GM19035 (cell line): ENCODE measurements around the gene SCNN1A.

Experiments
- ATAC-seq: cut with Tn5 transposase; IDR thresholded peaks from one replicate; pipeline ENCODE4 v1.9.1; 2021; ENCODE audit not compliant: unreplicated experiment

SCNN1A gene

DNA sequence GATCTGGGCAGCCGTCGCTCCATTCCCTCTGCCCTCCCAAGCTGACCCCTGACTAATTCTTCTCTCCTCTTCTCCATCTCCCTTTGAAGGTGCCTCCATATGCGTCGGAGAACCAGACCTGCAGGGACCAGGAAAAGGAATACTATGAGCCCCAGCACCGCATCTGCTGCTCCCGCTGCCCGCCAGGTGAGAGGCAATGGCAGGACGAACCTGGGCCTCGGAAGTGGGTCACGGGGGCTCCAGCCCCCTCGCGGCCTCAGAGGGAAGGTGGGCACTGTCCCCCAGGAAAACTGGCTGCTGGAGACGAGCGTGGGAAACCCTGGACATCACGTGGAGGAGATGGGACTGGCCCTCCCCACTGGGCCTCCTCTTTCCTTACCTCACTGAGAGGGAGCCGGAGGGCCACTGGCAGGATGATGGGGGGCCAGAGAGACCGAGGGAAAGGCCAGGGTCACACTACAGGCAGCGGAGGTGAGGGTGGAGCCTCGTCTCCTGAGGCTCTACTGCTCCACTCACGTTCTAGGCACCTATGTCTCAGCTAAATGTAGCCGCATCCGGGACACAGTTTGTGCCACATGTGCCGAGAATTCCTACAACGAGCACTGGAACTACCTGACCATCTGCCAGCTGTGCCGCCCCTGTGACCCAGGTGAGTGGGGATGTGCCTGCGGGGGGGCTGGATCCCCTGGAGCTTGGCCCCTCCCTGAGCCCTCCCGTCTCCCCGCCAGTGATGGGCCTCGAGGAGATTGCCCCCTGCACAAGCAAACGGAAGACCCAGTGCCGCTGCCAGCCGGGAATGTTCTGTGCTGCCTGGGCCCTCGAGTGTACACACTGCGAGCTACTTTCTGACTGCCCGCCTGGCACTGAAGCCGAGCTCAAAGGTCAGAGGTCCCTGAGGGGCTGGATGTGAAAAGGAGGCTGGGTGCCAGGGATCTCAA lies 9.4 kb upstream of the SCNN1A start:
- ATAC-seq = no peak

DNA sequence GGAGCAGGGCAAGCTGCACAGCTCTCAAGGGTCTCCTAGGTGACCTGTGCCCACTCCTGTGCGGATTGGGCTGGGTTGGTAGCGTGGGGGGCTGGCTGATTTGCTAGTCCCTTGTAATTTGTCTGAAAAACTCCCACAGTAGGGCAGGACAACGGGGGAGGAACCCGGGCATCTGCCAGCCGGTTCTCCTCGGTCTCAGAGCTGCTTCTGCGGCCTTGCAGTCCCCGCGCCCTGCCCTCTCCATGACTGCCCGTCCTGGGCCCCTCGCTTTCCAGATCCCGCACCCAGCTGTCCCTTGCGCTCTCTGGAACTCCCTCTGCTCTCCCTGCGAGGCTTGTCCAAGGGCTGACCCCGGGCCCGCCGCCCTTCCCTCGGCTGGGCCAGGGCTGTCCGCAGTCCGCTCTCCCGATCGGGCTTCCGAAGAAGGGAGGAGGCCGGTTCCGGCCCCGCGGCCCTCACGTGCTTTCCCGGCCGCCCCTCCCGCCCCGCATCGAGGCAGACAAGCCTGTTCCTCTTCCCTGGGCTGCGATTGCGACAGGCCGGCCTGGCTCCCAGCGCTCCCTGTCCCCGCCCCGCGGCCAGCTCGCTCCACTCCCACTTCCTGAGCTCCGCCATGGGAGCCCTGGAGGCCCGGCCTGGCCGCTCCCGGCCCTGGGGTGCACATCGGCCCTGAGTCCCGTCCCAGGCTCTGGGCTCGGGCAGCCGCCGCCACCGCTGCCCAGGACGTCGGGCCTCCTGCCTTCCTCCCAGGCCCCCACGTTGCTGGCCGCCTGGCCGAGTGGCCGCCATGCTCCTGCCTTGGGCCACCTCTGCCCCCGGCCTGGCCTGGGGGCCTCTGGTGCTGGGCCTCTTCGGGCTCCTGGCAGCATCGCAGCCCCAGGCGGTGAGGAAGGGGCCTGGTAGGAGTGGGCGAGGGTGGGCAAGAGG lies 8.5 kb upstream of the SCNN1A start, which contains the start of gene LTBR:
Gene LTBR (plus strand): TSS at position 591 of the 927 bp plus-strand sequence. CDS start 197 bp downstream, at position 788.
- no peak for ATAC-seq

DNA sequence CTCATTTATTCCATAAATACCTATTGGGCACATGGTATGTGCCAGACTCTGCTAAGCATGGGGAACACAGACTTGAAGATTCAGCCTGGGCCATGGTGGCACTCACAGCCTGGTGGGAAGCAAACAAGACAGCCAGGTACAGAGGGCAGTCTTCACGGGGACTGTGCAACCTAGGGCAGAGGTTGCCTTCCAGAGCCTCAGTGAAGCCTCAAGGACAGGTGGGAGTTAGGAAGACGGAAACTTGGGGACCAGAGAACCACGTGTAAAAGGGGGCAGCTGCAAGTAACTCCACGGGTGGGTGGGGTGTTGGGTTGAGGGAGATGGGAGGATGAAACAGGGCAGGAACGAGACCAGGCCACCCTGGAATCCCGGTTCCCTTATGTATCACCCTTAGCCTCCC lies 7.6 kb upstream of the SCNN1A start:
- ATAC-seq = no peak

DNA sequence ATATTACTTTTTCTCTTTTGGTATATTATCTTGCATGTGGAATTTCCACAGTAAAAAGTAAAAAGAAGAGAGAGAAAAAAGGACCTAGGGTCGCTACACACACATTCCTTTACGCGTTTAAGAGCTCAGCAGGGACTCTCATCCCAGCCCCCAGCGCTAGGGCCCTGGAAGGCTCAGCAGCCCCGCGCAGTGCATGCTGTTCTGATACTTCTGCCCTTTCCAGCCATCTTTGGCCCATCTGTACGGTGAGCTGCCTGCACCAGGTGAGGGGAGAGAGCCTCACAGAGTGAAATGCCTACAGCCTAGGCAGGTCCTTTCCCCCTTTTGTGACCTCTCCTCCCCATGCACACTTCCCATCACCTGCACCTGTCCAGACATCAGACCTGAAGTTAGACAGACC lies 7.0 kb upstream of the SCNN1A start:
- no peak for ATAC-seq

DNA sequence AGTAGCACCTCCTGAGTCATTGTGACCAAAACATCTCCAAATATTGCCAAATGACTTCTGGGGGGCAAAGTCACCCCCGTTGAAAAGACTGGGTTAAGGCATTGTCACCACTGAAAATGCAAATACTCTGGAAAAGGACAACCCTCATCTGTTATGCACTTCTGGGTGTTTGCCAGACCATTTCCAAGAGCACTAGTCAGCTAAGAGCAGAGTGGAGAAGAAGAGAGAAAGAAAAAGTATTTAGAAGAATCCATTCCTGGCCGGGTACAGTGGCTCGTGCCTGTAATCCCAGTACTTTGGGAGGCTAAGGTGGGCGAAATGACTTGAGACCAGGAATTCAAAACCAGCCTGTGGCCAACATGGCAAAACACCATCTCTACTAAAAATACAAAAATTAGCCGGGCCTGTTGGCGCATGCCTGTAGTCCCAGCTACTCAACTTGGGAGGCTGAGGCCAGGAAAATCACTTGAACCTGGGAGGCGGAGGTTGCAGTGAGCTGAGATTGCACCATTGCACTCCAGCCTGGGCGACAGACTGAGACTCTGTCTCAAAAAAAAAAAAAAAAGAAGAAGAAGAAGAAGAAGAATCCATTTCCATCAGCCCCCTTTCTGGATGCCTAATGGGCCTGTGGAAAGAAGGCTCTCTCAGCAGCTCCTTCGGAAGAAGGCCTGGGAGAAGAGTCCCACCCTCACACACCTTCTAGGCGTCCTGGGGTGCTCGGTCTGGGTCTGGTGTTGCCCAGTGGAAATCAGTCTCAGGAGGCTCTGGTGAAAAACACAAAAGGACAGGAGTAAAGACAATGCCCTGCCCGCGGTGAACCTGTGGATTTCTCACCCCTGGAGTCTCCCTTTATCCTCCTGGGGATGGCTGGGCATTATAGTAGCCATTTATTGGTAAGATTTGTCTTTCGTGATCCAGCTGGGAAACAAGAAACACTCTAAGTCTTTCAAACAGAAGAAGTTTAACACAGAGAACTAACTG lies 5.1 kb upstream of the SCNN1A start:
- ATAC-seq = no peak

DNA sequence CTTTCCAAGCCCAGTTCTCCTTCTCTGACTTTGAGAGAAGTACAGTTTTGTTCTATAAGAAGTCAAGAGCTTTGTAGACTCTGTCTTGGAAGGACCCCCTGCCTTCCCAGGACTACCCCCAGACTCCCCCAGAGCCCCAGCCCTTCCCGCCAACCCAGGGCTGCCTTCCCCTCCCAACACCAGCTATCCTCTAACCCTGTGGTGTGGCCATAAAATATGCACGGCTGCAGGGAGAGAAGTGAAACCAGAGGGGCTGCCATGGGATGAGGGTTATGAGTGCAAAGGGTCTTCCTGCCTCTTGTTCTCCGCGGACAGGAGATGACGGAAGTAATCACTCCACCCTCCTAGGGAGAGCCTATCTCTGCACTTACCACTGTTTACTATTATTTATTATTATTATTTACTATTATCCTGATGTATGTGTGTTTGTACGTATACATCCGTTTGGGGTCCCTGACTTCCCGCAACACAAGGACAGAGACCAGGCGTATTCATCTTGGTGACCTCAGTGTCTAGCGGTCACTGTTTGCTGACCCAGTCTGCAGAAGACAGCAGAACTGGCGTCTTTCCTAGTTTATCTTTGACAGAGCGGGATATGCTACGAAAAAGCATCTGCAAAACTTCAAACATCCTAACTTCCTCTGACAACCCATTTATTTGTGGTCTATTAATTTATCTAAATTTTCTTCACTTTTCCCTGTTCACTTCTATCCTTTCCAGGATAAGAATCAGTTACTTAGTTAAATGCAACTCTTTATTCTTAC lies 3.5 kb upstream of the SCNN1A start:
- no peak for ATAC-seq

DNA sequence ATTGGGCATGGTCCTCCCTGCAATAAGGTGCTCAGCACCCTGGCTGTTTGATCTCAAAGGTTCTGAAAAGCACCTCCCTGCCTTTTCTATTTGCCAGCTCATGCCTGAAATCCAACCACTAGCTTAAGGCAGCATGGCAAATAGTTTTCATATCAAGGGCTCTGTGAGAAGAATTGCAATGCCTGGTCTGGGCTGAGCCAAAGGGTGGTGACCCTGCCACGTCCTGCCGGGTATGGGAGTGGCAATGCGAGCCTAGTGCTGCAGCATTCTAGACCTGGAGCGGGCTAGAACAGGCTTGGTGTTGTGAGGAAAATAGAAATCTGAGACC lies 2.3 kb upstream of the SCNN1A start:
- ATAC-seq = no peak

DNA sequence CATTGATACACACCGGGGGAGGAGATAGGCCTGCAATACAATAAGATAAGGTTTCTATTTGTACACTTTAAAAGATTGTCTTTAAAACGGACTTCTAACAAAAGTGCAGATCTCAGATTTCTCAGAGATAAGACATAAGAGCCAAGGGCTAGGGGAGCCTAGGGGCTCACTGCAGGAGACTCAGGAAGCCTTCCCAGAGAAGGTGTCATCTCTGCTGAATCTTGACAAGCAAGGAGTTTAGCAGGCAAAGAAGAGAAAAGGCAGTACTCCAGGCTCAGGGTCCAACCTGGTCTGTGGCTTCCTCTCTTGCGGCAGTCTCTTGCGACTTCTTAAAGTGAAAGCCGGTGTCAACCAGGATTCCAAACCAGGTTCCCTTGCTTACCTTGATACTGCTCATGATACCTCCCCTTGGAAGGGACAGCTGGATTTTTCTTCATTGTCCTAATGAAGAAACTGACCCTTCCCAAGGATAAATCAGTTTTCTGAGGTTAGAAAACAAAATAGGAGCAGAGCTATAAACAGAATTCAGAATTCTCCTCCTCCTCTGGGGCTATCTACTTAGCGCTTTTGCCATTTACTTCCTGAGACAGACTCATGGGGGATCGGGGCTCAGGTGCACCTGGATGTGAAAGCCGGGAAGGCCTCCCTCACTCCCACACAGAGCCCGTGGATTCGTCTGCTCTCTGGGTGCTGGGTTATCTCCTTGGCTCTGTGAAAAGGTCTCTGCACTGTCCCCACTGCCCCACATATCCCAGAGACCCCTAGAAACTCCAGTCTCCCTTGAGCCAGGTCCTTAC lies 1.7 kb upstream of the SCNN1A start:
- no peak for ATAC-seq

DNA sequence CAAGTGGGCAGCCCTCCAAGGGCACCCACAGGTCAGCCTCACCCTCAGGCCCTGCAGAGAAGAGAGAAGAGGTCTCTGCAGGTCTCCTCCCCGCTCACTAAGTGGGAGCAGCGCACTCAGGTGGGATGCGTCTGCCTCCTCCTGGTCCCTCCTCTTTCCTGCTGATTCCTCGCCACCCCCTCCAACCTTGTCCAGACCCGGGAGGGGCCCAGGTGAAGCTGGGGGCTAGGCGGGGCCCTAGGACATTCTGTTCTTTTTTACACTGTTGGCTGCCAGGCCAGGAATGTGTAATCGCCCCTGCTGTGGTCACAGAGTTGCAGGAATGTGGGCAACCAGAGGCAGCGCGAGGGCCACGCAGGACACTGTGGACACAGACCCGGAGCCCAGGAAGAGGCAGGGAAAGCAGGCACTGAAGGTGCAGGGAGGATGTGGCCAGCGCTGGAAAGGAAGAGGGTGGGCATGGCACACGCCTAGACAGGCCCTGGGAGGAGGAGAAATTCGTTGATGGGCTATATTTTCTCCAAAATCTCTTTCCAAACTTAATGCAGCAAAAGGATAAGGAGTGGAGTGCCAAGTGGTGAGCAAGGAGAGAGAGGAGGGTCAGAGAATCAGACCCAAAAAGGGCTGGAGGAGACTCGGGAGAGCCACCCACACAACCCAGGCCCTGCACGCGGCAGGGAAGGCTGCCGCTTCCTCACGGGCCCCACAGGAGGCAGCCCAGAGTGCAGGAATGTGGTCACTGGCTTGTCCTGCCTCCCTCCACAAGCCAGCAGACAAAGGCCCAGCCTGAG lies 911 bp upstream of the SCNN1A start:
- ATAC-seq = no peak

DNA sequence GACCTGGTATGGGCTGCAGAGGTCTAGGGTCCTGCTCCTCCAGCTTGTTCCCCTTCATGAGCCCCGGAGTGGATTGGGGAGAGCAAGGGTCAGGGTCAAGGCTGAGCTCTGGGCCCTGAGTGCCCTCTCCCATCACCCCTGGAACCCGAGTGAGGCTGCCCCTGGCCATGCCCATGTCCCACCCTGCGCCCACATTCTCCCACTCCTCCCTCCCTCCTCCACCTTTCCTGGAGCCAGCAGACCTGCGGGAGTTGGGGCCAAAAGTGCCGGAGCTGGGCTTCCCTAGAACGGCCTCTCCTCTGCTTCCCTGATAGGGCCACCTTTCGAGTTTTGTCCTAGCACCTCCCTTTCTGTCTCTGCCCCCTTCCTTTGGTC lies 590 bp downstream of the SCNN1A start:
- no peak for ATAC-seq

DNA sequence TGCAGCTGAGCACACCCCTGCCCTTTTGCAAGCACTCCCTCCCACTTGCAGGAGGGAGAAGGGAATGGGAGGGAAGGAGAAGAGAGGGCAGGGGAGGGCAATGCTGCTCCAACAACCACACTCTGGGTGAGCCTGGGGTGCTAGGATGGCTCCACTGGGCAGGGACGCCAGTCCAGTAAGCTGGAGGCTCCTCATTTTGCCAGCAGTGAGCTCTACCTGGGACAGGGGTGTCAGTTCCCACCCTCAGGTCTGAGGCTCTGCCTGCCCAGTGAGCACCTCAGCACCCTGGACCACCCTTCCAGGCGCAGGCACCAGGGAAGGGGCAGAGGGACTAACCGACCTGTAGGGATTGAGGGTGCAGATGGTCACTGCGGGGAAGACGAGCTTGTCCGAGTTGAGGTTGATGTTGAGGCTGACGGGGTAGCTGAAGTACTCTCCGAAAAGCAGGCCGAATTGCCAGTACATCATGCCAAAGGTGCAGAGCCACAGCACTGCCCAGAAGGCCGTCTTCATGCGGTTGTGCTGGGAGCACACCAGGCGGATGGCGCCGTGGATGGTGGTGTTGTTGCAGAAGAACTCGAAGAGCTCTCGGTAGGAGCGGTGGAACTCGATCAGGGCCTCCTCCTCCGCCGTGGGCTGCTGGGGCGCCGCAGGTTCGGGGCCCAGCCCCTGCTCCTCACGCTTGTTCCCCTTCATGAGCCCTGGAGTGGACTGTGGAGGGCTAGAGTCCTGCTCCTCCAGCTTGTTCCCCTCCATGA lies 1.2 kb downstream of the SCNN1A start:
- no peak for ATAC-seq

DNA sequence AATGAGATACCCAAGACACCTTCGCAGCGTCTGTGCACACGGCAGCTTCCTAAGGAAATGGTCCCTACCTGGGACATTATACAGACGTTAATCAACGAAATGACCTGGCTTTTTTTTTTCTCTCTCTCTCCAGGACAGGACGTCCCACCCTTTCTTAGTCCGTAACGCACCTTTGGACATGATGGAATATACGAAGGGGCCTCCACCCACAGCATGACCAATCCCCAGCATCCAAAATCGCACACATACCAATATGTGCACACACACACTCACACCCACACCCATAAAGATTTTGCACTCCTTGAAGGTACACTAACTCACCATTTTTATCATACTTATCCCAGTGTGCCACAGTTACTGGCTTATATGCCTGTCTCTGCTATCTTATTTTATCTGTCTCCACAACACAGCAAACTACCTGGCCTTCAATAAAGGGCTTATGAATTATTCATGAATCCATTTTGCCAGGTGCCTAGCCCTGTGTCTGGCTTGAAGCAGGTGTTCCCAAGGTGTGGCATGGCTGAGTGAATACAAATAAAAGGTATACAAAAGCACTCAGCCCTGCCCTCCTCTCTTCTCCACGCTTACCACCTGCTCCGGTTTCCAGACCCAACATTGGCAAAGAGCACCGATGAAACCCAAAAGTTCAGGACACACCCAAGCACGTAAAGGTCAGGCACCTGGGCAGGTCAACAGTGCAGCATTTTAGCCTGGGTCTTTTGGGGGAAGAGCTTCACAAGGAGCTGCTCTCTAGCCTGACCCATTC lies 2.2 kb downstream of the SCNN1A start:
- no peak for ATAC-seq

DNA sequence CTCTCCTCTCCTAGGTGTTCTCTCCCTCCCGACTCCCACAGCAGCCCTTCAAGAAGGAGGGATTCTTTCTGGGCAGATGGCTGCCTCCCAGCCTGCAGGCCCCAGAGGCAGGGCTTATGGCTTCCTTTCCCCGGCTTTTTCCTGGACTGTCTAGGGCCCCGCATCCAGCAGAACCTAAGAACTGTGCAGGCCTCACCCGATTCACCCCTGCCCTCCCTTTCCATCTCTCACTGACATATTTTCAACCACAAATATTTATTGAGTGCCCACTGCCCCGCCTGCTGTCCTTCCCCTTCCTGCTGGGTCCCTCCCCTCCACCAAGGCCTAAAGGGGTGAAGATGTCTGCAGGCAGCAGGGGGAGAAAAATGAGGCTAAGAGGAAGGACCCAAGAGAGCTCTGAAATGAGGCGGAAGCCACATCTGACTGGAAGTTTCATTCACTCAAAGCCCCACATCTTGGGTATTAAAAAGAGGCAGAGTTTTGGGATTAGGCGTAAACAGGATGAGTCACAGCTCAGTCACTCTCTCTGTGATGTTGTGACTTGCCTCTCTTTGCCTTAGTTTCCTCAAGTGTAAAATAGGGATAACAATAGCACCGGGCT lies 2.9 kb downstream of the SCNN1A start:
- ATAC-seq = no peak

DNA sequence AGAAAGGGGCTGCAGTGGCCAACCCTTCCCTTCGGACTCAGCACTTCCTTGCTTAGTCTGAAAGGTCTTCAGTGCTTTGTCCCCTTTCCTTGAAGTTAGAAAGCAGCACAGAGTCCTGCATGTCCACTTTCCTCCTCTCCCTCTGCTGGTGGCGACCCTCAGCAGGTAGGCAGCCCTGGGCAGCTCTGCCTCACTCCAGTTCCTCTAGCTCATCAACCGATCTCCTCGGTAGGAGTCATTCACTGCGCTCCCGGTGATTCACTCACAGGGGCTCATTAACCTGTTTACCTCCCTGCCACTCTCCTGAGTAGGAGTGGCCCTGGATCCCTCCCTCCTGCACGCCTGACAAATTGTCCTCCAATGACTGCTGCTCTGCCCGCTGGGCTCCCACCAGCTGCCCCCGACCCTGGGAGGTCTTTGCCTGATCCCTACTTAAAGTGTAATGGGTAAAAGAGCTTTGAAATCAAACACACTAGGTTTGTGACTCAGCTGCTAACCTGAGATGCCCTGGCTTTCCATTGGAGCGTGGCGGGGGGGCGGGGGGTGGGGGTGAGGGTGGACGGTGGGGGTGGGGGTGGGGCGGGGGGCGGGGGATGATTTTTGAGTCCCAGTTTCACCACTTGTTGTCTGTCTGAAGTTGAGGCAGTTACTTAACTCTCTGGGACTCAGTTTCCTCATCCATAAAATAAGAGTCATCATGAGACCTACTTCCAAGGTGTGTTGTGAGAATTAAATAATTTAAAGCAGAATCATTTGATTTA lies 4.2 kb downstream of the SCNN1A start:
- no peak for ATAC-seq

DNA sequence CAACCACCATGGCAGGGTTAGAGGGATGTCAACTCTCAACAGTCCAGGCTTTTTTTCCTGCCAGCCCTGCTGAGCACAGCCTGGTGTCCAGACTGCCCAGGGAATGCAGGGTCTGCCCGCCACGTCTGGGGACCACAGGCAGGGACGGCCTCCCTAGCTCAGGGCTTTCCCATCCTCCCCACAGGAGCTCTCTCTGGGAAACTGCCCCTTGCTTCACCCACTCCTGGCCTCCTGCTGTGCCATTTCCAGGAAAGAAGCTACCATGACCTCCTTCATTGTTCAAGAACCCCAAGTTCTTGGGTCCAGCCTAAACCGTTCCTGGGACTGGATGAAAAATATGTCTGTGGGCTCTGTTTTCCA lies 4.8 kb downstream of the SCNN1A start:
- ATAC-seq = no peak
